BJ (cell line): ENCODE data around the gene MAGEA4. TPM values are rescaled to one million over a fixed set of nuclear protein-coding genes. Genes with fewer than 3 reads are reported as not detected.
A peak's percentile ranks its signal among the peaks of the same experiment; 100 is the strongest.

Experiments used
- CTCF ChIA-PET: fragments of 350-600 bp; formaldehyde crosslinking; extraction: SDS; loops from one replicate; lab custom pipeline; 2021; ENCODE audit warnings: antibody characterized with exemption, inconsistent platforms; lab: Yijun Ruan, JAX
- POLR2A ChIA-PET: fragments of 300-600 bp; sonication (Branson Sonifier 250); formaldehyde crosslinking; extraction: SDS; loops from one replicate; lab custom pipeline; 2021; ENCODE audit warnings: antibody characterized with exemption; lab: Charles Lee
- DNase-seq: peaks from one replicate; pipeline ENCODE4 v3.0.0-alpha.2; 2011; ENCODE audit warnings: low read depth
- H3K27me3 ChIP-seq: 2 replicates; pipeline ENCODE4 v1.6.0; 2011; ENCODE audit warnings: low read length; ENCODE audit not compliant: control insufficient read depth, insufficient read depth
- H3K36me3 ChIP-seq: 2 replicates; pipeline ENCODE4 v1.5.1; 2011; ENCODE audit warnings: low read length; ENCODE audit not compliant: control insufficient read depth, insufficient read depth
- H3K4me3 ChIP-seq: 2 replicates; pipeline ENCODE4 v1.5.1; 2011; ENCODE audit warnings: low read depth, mild to moderate bottlenecking, control low read depth, low read length
- CTCF ChIP-seq: IDR thresholded peaks from 2 replicates; pipeline ENCODE4 v1.5.1; 2011; ENCODE audit warnings: low read depth, mild to moderate bottlenecking, control low read depth, inconsistent platforms, low read length, moderate library complexity; ENCODE audit not compliant: insufficient read depth
- polyA minus RNA-seq: library from RNA; depleted of rRNA, polyadenylated mRNA; stranded (reverse); fragments of >200 nt; gene quantifications from 2 replicates; pipeline ENCODE4 v1.2.3, GENCODE V29; 2011; rRNA and poly(A)+ RNA removed
- polyA plus RNA-seq: library from polyadenylated mRNA; depleted of rRNA; stranded (reverse); fragments of >200 nt; gene quantifications from 2 replicates; pipeline ENCODE4 v1.2.3, GENCODE V29; 2011; rRNA removed

Gene MAGEA4, protein sequence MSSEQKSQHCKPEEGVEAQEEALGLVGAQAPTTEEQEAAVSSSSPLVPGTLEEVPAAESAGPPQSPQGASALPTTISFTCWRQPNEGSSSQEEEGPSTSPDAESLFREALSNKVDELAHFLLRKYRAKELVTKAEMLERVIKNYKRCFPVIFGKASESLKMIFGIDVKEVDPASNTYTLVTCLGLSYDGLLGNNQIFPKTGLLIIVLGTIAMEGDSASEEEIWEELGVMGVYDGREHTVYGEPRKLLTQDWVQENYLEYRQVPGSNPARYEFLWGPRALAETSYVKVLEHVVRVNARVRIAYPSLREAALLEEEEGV
- not detected in 2 replicates for polyA plus RNA-seq
- not detected in 2 replicates for polyA minus RNA-seq

- H3K4me3 ChIP-seq = no peak within 1 kb of the TSS
- no peaks in the 10 kb centered on the region for H3K27me3 ChIP-seq
Measured at GRCh38 chrX:151912780-151913179, at the start of gene MAGEA4. MAGEA4 (plus strand) TSS chrX:151912889; CDS start chrX:151923665, 10,776 bp downstream.

GRCh38 chrX:151870602-151871001, 42.1 kb upstream of the MAGEA4 start:
- Histone ChIP-seq H3K36me3 (no peaks in the 10 kb centered on the region), H3K27me3 (no peaks in the 10 kb centered on the region), H3K4me3 (no peak overlapping the region)
- POLR2A ChIA-PET = no interaction called here
- CTCF ChIA-PET = interaction anchor here (1.1 to 1.4 kb wide), 2 partner anchors 44 to 117 kb away, joined by 3 to 5 read pairs; no protein-coding TSS in a partner anchor
- DNase-seq = peak; percentile 49
- TF ChIP-seq CTCF = no peak

More at GRCh38 chrX:151912780-151913179, at the start of gene MAGEA4:
- DNase-seq = no peak
- CTCF ChIA-PET = no interaction called here
- H3K36me3 ChIP-seq = no peaks in the 10 kb centered on the region
- no peak for TF ChIP-seq CTCF
- POLR2A ChIA-PET = no interaction called here

GRCh38 chrX:151871244-151871643, 41.4 kb upstream of the MAGEA4 start:
- ChIA-PET CTCF (interaction anchor here (1.4 kb wide), 2 partner anchors 23 to 45 kb away, joined by 3 to 5 read pairs; no protein-coding TSS in a partner anchor), POLR2A (no interaction called here)
- peak; percentile 81 for DNase-seq
- Histone ChIP-seq H3K36me3 (no peaks in the 10 kb centered on the region), H3K4me3 (no peak overlapping the region), H3K27me3 (no peaks in the 10 kb centered on the region)
- no peak for TF ChIP-seq CTCF

- ChIA-PET CTCF (no interaction called here), POLR2A (no interaction called here)
- Histone ChIP-seq H3K27me3 (no peaks in the 10 kb centered on the region), H3K36me3 (no peaks in the 10 kb centered on the region), H3K4me3 (no peak overlapping the region)
- DNase-seq = no peak
- no peak for TF ChIP-seq CTCF
Measured at GRCh38 chrX:151873096-151873495, 39.6 kb upstream of the MAGEA4 start.

DNA sequence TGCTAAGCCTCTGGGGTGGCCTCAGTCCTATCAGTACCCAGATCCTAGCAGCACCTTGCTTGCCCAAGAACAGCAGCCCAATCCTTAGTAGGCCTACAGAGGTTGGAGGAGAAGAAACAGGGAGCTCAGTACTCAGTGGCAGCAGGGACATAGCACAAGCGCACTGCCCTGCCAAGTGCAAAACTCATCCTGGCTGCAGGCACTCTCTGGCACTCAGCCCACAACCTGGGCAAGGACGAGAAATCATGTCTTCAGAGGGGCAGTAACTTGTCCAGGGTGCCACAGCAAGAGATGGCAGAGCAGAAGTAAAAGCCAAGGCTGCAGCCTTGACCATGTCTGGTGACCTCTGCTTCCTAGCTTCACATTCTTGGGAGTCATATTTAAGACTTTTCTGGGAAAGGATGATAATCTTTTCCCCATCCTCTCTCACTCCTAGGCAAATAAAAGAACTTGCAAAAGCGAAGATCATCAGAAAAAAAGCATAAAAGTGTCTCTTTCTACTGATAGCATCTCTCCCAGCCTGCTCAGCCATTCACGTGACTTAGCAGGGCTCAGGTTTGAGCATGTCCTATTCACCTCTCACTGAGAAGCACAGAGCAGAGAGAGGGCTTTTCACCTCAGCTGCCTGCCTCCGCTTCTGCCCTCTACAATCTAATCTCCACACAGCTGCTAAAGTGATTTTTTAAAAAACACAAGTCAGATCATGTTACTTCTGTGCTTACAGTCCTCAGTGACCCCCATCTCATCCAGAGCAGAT, 37.2 kb upstream of the MAGEA4 start:
- H3K4me3 ChIP-seq = no peak overlapping the region
- ChIA-PET CTCF (interaction anchor here (1.3 kb wide), 1 partner anchor 22 kb away, joined by 3 read pairs; no protein-coding TSS in a partner anchor), POLR2A (no interaction called here)
- no peaks in the 10 kb centered on the region for H3K36me3 ChIP-seq
- no peak for DNase-seq
- TF ChIP-seq CTCF = no peak
- no peaks in the 10 kb centered on the region for H3K27me3 ChIP-seq
